Measurements from ENCODE around the gene EEF2K. TPM values are rescaled to one million over a fixed set of nuclear protein-coding genes. Genes with fewer than 3 reads are reported as not detected.

Gene EEF2K
- polyA plus RNA-seq, 4 donors: 2.4 to 23.5 (median 5.8) TPM

- H3K36me3 ChIP-seq (ENCODE audit: control insufficient read depth in 3 of 3, insufficient read depth in 2 of 3, low read depth in 1 of 3, low read length in 3 of 3): peaks cover 8 to 19% (median 17%) of the 10 kb centered on the region in 3 donors
- no peaks in the 10 kb centered on the region for H3K27me3 ChIP-seq (ENCODE audit: control insufficient read depth in 3 of 3, insufficient read depth in 3 of 3, low read length in 3 of 3)
- DNase-seq (no peak), FAIRE-seq (no peak)
- no peak overlapping the region for H3K4me3 ChIP-seq (ENCODE audit: low read depth in 1 of 3, low read length in 3 of 3)
- H3K9me3 ChIP-seq (ENCODE audit: control insufficient read depth in 2 of 2, insufficient read depth in 1 of 2, low read depth in 1 of 2, low read length in 1 of 2): peaks cover 0 to 29% of the 10 kb centered on the region in 2 donors
- 95 to 100% (median 100%) methylated on average over 3 of the region's 3 CpGs for WGBS, 3 donors
- H3K4me1 ChIP-seq (ENCODE audit: control insufficient read depth in 3 of 3, insufficient read depth in 2 of 3, low read depth in 1 of 3, low read length in 2 of 3): no peaks in the 10 kb centered on the region
- H3K27ac ChIP-seq (ENCODE audit: low read depth in 1 of 3, low read length in 2 of 3): no peak overlapping the region
Measured at GRCh38 chr16:22335668-22336246, 129.7 kb downstream of the EEF2K start.

GRCh38 chr16:22336581-22336980, 130.5 kb downstream of the EEF2K start:
- H3K27ac ChIP-seq (ENCODE audit: low read depth in 1 of 3, low read length in 2 of 3): no peak overlapping the region
- FAIRE-seq (no peak), DNase-seq (no peak)
- no peaks in the 10 kb centered on the region for H3K4me1 ChIP-seq (ENCODE audit: control insufficient read depth in 3 of 3, insufficient read depth in 2 of 3, low read depth in 1 of 3, low read length in 2 of 3)
- H3K4me3 ChIP-seq (ENCODE audit: low read depth in 1 of 3, low read length in 3 of 3): no peak overlapping the region
- no peaks in the 10 kb centered on the region for H3K27me3 ChIP-seq (ENCODE audit: control insufficient read depth in 3 of 3, insufficient read depth in 3 of 3, low read length in 3 of 3)
- H3K9me3 ChIP-seq (ENCODE audit: control insufficient read depth in 2 of 2, insufficient read depth in 1 of 2, low read depth in 1 of 2, low read length in 1 of 2): peaks cover 0 to 34% of the 10 kb centered on the region in 2 donors
- peaks cover 6 to 19% (median 17%) of the 10 kb centered on the region in 3 donors for H3K36me3 ChIP-seq (ENCODE audit: control insufficient read depth in 3 of 3, insufficient read depth in 2 of 3, low read depth in 1 of 3, low read length in 3 of 3)

- DNase-seq (no peak), FAIRE-seq (no peak)
- Histone ChIP-seq H3K4me3 (ENCODE audit: low read depth in 1 of 3, low read length in 3 of 3) (no peak overlapping the region), H3K9me3 (ENCODE audit: control insufficient read depth in 2 of 2, insufficient read depth in 1 of 2, low read depth in 1 of 2, low read length in 1 of 2) (peaks cover 0 to 37% of the 10 kb centered on the region in 2 donors), H3K36me3 (ENCODE audit: control insufficient read depth in 3 of 3, insufficient read depth in 2 of 3, low read depth in 1 of 3, low read length in 3 of 3) (peaks cover 6 to 19% (median 13%) of the 10 kb centered on the region in 3 donors), H3K4me1 (ENCODE audit: control insufficient read depth in 3 of 3, insufficient read depth in 2 of 3, low read depth in 1 of 3, low read length in 2 of 3) (no peaks in the 10 kb centered on the region), H3K27ac (ENCODE audit: low read depth in 1 of 3, low read length in 2 of 3) (no peak overlapping the region), H3K27me3 (ENCODE audit: control insufficient read depth in 3 of 3, insufficient read depth in 3 of 3, low read length in 3 of 3) (no peaks in the 10 kb centered on the region)
Measured at GRCh38 chr16:22337045-22337444, 131.0 kb downstream of the EEF2K start.

GRCh38 chr16:22337849-22338635, 132.0 kb downstream of the EEF2K start:
- 94 to 96% (median 96%) methylated on average over 4 of the region's 4 CpGs for WGBS, 3 donors
- FAIRE-seq (no peak), DNase-seq (no peak)
- H3K36me3 ChIP-seq (ENCODE audit: control insufficient read depth in 3 of 3, insufficient read depth in 2 of 3, low read depth in 1 of 3, low read length in 3 of 3): peaks cover 5 to 19% (median 10%) of the 10 kb centered on the region in 3 donors
- no peaks in the 10 kb centered on the region for H3K27me3 ChIP-seq (ENCODE audit: control insufficient read depth in 3 of 3, insufficient read depth in 3 of 3, low read length in 3 of 3)
- H3K4me3 ChIP-seq (ENCODE audit: low read depth in 1 of 3, low read length in 3 of 3): no peak overlapping the region
- H3K9me3 ChIP-seq (ENCODE audit: control insufficient read depth in 2 of 2, insufficient read depth in 1 of 2, low read depth in 1 of 2, low read length in 1 of 2): peaks cover 0 to 37% of the 10 kb centered on the region in 2 donors
- H3K4me1 ChIP-seq (ENCODE audit: control insufficient read depth in 3 of 3, insufficient read depth in 2 of 3, low read depth in 1 of 3, low read length in 2 of 3): no peaks in the 10 kb centered on the region
- H3K27ac ChIP-seq (ENCODE audit: low read depth in 1 of 3, low read length in 2 of 3): no peak overlapping the region

Other genes starting within 250 kb of the EEF2K start
- gene PDZD9, start 205.2 kb upstream of the EEF2K start, polyA plus RNA-seq: under 1 TPM in 1 of 4 donors, not detected in 3; 0.27 TPM
- gene MOSMO, start 198.2 kb upstream of the EEF2K start, polyA plus RNA-seq: 10 to 100 TPM in 1 of 4 donors, 1 to 10 TPM in 3; 3.2 to 13.1 (median 6.4) TPM
- under 1 TPM in 2 of 4 donors, not detected in 2; 0.01 to 0.13 TPM for gene VWA3A, start 113.7 kb upstream of the EEF2K start, polyA plus RNA-seq
- gene SDR42E2, start 43.8 kb upstream of the EEF2K start, polyA plus RNA-seq: under 1 TPM in 2 of 4 donors, not detected in 2; 0.01 to 0.03 TPM
- gene POLR3E, start 91.1 kb downstream of the EEF2K start, polyA plus RNA-seq: 10 to 100 TPM; 14.3 to 53.9 (median 21.3) TPM
- gene CDR2, start 168.3 kb downstream of the EEF2K start, polyA plus RNA-seq: 10 to 100 TPM; 14.2 to 50.3 (median 45.4) TPM

Measured in small intestine (tissue), 7 donors.